ENCODE results near the gene GUCA1A.
"Not testable (repeated sequence)": the region's sequence is repeated elsewhere in the genome, so short reads cannot be mapped to it uniquely, and the experiment has no call there.

Gene GUCA1A

DNA sequence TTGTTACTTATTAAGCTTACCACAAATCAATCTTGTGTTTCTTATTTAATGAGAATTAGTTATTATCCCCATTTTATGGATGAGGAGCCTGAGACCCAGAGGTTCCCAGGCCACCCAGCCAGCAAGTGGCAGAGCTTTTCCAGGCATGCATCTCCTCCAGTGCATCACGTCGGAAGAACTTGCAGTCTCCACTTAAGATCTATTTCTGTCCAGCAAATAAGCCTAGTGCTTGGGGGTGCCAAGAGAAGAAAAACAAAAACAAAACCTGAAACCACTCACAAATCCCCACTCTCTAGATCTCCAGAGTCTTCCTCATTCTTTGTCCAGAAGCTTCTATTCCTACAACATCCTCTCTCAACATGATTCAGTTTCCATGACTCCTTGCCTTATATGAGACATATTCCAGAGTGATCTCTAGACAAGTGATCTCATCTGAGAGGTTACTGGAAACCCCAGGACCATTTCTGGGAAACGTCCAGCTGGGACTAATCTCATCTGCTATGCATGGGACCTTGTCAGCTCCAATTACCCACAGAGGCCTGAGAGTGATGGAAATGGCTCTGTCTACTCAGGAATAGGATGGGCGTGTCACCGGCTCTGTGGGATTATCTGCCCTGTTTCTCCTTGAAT, 17.5 kb downstream of the GUCA1A start:
- Histone ChIP-seq H3K79me2 (ENCODE audit: low read length) (no peaks in the 10 kb centered on the region), H3K4me3 (ENCODE audit: low read length) (no peak overlapping the region), H3K27ac (ENCODE audit: low read length) (no peak overlapping the region), H3K36me3 (replicated peaks; ENCODE audit: low read depth, low read length) (no peaks in the 10 kb centered on the region), H3K9me3 (ENCODE audit: insufficient read depth, low read length) (no peaks in the 10 kb centered on the region), H3K4me1 (ENCODE audit: low read length) (peaks cover 25% of the 10 kb centered on the region), H2AFZ (ENCODE audit: low read depth, low read length) (no peak overlapping the region), H4K20me1 (ENCODE audit: insufficient read depth, low read length) (no peaks in the 10 kb centered on the region), H3K4me2 (ENCODE audit: low read length) (no peak overlapping the region), H3K9ac (ENCODE audit: low read length) (no peak overlapping the region), H3K27me3 (ENCODE audit: low read depth, low read length) (no peaks in the 10 kb centered on the region)
- no peak for TF ChIP-seq EZH2phosphoT487 (IDR thresholded peaks at IDR 0.05; ENCODE audit: low read depth)
- TF ChIP-seq CTCF (IDR thresholded peaks at IDR 0.05; ENCODE audit: low read depth, low read length) = no peak

GRCh38 chr6:42192385-42192784, 19.2 kb downstream of the GUCA1A start:
- H3K79me2 ChIP-seq (ENCODE audit: low read length); H3K4me3 ChIP-seq (ENCODE audit: low read length); H3K4me2 ChIP-seq (ENCODE audit: low read length); H4K20me1 ChIP-seq (ENCODE audit: insufficient read depth, low read length); H3K27me3 ChIP-seq (ENCODE audit: low read depth, low read length); H3K27ac ChIP-seq (ENCODE audit: low read length); H3K9me3 ChIP-seq (ENCODE audit: insufficient read depth, low read length); H2AFZ ChIP-seq (ENCODE audit: low read depth, low read length); H3K9ac ChIP-seq (ENCODE audit: low read length); H3K36me3 ChIP-seq (replicated peaks; ENCODE audit: low read depth, low read length): not testable (repeated sequence)
- H3K4me1 ChIP-seq (ENCODE audit: low read length) = peaks cover 35% of the 10 kb centered on the region

DNA sequence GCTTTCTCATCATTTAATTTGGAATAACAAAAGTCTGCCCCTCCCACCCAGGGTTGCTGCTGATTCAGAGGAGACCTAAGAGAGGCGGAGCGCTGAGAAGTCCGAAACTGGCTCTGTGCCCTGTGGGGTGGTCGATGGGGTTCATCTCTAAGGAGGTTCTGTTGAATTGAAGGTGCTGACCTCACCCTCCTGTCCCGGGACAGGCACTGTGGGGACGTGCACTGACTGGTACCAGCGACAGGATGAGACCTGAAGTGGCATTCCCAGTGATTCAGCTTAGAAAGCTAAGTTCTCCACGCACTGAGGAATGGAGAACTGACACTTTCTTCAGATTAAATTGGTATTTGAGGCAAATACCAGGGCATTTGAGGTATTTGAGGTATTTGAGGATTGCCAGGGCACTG, 20.3 kb downstream of the GUCA1A start:
- Histone ChIP-seq H2AFZ (ENCODE audit: low read depth, low read length) (no peak overlapping the region), H3K9me3 (ENCODE audit: insufficient read depth, low read length) (no peaks in the 10 kb centered on the region), H3K36me3 (replicated peaks; ENCODE audit: low read depth, low read length) (peaks cover 4% of the 10 kb centered on the region), H4K20me1 (ENCODE audit: insufficient read depth, low read length) (no peaks in the 10 kb centered on the region), H3K9ac (ENCODE audit: low read length) (no peak overlapping the region), H3K27me3 (ENCODE audit: low read depth, low read length) (no peaks in the 10 kb centered on the region), H3K79me2 (ENCODE audit: low read length) (no peaks in the 10 kb centered on the region), H3K4me1 (ENCODE audit: low read length) (peaks cover 35% of the 10 kb centered on the region), H3K4me2 (ENCODE audit: low read length) (peak overlapping the region; percentile 44), H3K4me3 (ENCODE audit: low read length) (no peak overlapping the region), H3K27ac (ENCODE audit: low read length) (no peak overlapping the region)
- TF ChIP-seq CTCF (IDR thresholded peaks at IDR 0.05; ENCODE audit: low read depth, low read length) = no peak

- Histone ChIP-seq H3K27me3 (ENCODE audit: low read depth, low read length) (no peaks in the 10 kb centered on the region), H3K4me2 (ENCODE audit: low read length) (peak overlapping the region; percentile 44), H2AFZ (ENCODE audit: low read depth, low read length) (no peak overlapping the region), H3K27ac (ENCODE audit: low read length) (no peak overlapping the region), H4K20me1 (ENCODE audit: insufficient read depth, low read length) (no peaks in the 10 kb centered on the region), H3K9me3 (ENCODE audit: insufficient read depth, low read length) (no peaks in the 10 kb centered on the region), H3K36me3 (replicated peaks; ENCODE audit: low read depth, low read length) (peaks cover 4% of the 10 kb centered on the region), H3K4me3 (ENCODE audit: low read length) (no peak overlapping the region), H3K4me1 (ENCODE audit: low read length) (peaks cover 35% of the 10 kb centered on the region), H3K9ac (ENCODE audit: low read length) (no peak overlapping the region), H3K79me2 (ENCODE audit: low read length) (no peaks in the 10 kb centered on the region)
- TF ChIP-seq CTCF (IDR thresholded peaks at IDR 0.05; ENCODE audit: low read depth, low read length) (no peak), EZH2phosphoT487 (IDR thresholded peaks at IDR 0.05; ENCODE audit: low read depth) (no peak)
These were observed 20.9 kb downstream of the GUCA1A start for GRCh38 chr6:42194056-42194455.

Data from OCI-LY3 (cell line).